Testis (tissue), 5 donors: ENCODE results near the gene MUS81. TPM values are rescaled to one million over a fixed set of nuclear protein-coding genes. Genes with fewer than 3 reads are reported as not detected.

Experiments
- DNase-seq: peaks from one replicate; pipeline ENCODE4 v3.0.0-alpha.2; 2019
- H3K27ac ChIP-seq, 2 donors: fragments of 200-600 bp; sonication (generic); one replicate each; pipeline ENCODE4 v1.5.1; 2019
- H3K27me3 ChIP-seq: fragments of 200-600 bp; sonication (generic); one replicate; pipeline ENCODE4 v1.5.1; 2019
- H3K36me3 ChIP-seq: fragments of 200-600 bp; sonication (generic); one replicate; pipeline ENCODE4 v1.5.1; 2017; ENCODE audit warnings: low read depth; ENCODE audit errors: missing control alignments
- H3K4me1 ChIP-seq: fragments of 200-600 bp; sonication (generic); one replicate; pipeline ENCODE4 v1.5.1; 2019
- H3K4me3 ChIP-seq, 2 donors: fragments of 200-600 bp; sonication (generic); one replicate each; pipeline ENCODE4 v1.5.1; 2017 to 2019
- H3K9me3 ChIP-seq: fragments of 200-600 bp; sonication (generic); one replicate; pipeline ENCODE4 v1.5.1; 2017
- CTCF ChIP-seq, 3 experiments: fragments of 450-650 bp in 2 of 3; fragments of 200-600 bp in 1 of 3; sonication (generic) in 1 of 3; IDR thresholded peaks; one replicate each; pipeline ENCODE4 v1.5.1; 2016 to 2019; ENCODE audit warnings: antibody characterized with exemption in 3 of 3, mild to moderate bottlenecking in 2 of 3, moderate library complexity in 1 of 3
- POLR2A ChIP-seq: fragments of 450-650 bp; IDR thresholded peaks from one replicate; pipeline ENCODE4 v1.6.1; 2017; ENCODE audit warnings: antibody characterized with exemption, mild to moderate bottlenecking, moderate library complexity
- WGBS, 2 donors: methylation state at CpG; one replicate each; pipeline ENCODE4 v1.1.5; 2018; 5-methylcytosine and 5-hydroxymethylcytosine counted together
- intact Hi-C: fragments of 100-400 bp; cut with DNase I; formaldehyde crosslinking; loops from one replicate; pipeline ENCODE4 v1.15.1; 2023; ENCODE audit warnings: low total_unique reads
- long read RNA-seq, 2 donors: transcript quantifications; one replicate each; lab custom pipeline, GENCODE V29; 2026
- polyA plus RNA-seq: library from polyadenylated mRNA; stranded (reverse); fragments of 350-450 nt; fragmentation: Illumina TruSeq; extraction: RNeasy Lipid Tissue Mini Kit (QIAGEN cat#74804); gene quantifications from one replicate; pipeline ENCODE4 v1.2.3, GENCODE V29; 2014; ENCODE audit warnings: low read depth, low replicate concordance; ENCODE audit not compliant: insufficient read depth
- total RNA-seq, 2 donors: library from RNA; depleted of rRNA; stranded (reverse); fragments of >200 nt; gene quantifications; one replicate each; pipeline ENCODE4 v1.2.3, GENCODE V29; 2016

MUS81 gene
- 10 to 100 TPM; 57.2 to 74.0 TPM for total RNA-seq
- 49.9 TPM for polyA plus RNA-seq
- long read RNA-seq, donor 1, transcript MUS81-201 (16 exons, 2,392 nt) = major isoform, 6 of 67 reads
- long read RNA-seq, donor 1, partial matches to known transcripts = 31 of 67 reads
- long read RNA-seq, donor 1, other reads (novel, unspliced or antisense) = 27 of 67 reads
- long read RNA-seq, donor 2, partial matches to known transcripts = 38 of 68 reads
- long read RNA-seq, donor 2, other reads (novel, unspliced or antisense) = 29 of 68 reads

- H3K27ac ChIP-seq = peak within 1 kb of the TSS; percentile 88 to 94
- peak; percentile 98 for DNase-seq
- H3K4me3 ChIP-seq = peak within 1 kb of the TSS; percentile 85 to 97
- H3K36me3 ChIP-seq = no peaks in the 10 kb centered on the region
- TF ChIP-seq CTCF (IDR thresholded peaks at IDR 0.05) (peak; percentile 79 to 95 (median 94)), POLR2A (no peak)
- H3K27me3 ChIP-seq = no peaks in the 10 kb centered on the region
- WGBS, 2 donors = 0 to 3% methylated on average over 8 to 75 of the region's 78 CpGs
- H3K9me3 ChIP-seq = no peaks in the 10 kb centered on the region
- intact Hi-C loops = no loop called here
- H3K4me1 ChIP-seq = peaks cover 13% of the 10 kb centered on the region
These were observed at the start of gene MUS81 for GRCh38 chr11:65860278-65861164. MUS81 (plus strand) TSS chr11:65860433; CDS start chr11:65860754, 321 bp downstream.

GRCh38 chr11:65811764-65812475, 48.3 kb upstream of the MUS81 start:
- Histone ChIP-seq H3K27ac (no peak overlapping the region), H3K9me3 (no peaks in the 10 kb centered on the region), H3K36me3 (no peaks in the 10 kb centered on the region), H3K27me3 (no peaks in the 10 kb centered on the region), H3K4me1 (no peaks in the 10 kb centered on the region), H3K4me3 (no peak overlapping the region)
- DNase-seq = no peak
- intact Hi-C loops = no loop called here
- WGBS, 2 donors = 58 to 63% methylated on average over 19 of the region's 19 CpGs
- TF ChIP-seq POLR2A (no peak), CTCF (IDR thresholded peaks at IDR 0.05) (no peak)

- Histone ChIP-seq H3K4me1 (peaks cover 7% of the 10 kb centered on the region), H3K9me3 (no peaks in the 10 kb centered on the region), H3K4me3 (no peak overlapping the region), H3K27ac (no peak overlapping the region), H3K36me3 (no peaks in the 10 kb centered on the region), H3K27me3 (no peaks in the 10 kb centered on the region)
- TF ChIP-seq POLR2A (no peak), CTCF (IDR thresholded peaks at IDR 0.05) (no peak)
- 71 to 74% methylated on average over 18 of the region's 18 CpGs for WGBS, 2 donors
- intact Hi-C loops = no loop called here
- DNase-seq = no peak
These were observed 45.9 kb upstream of the MUS81 start for GRCh38 chr11:65814131-65814985.

- H3K4me3 ChIP-seq = no peak overlapping the region
- intact Hi-C loops = loop anchor here (5.0 kb wide), 1 partner anchor 103 kb away; the partner anchor contains the start of gene KAT5
- no peak for DNase-seq
- no peak for TF ChIP-seq POLR2A
- no peaks in the 10 kb centered on the region for H3K27me3 ChIP-seq
- no peaks in the 10 kb centered on the region for H3K36me3 ChIP-seq
- H3K4me1 ChIP-seq = peaks cover 7% of the 10 kb centered on the region
- no peaks in the 10 kb centered on the region for H3K9me3 ChIP-seq
- no peak overlapping the region for H3K27ac ChIP-seq
- WGBS, 2 donors = 89 to 94% methylated on average over 16 of the region's 16 CpGs
These were observed 45.2 kb upstream of the MUS81 start for GRCh38 chr11:65814986-65815565.
